ENCODE measurements around the gene INO80C.

GRCh38 chr18:35513181-35513936 is 15.6 kb upstream of the INO80C start:
- no peak for TF ChIP-seq CTCF (IDR thresholded peaks at IDR 0.05; ENCODE audit: low read length)
- no peak for TF ChIP-seq EZH2 (IDR thresholded peaks at IDR 0.05; ENCODE audit: borderline replicate concordance, low read length)
